GM18873 (cell line): Measurements from ENCODE around the gene TMEM106C.
"Not testable (repeated sequence)": the region's sequence is repeated elsewhere in the genome, so short reads cannot be mapped to it uniquely, and the experiment has no call there.

Source experiments
- ATAC-seq: cut with Tn5 transposase; IDR thresholded peaks from one replicate; pipeline ENCODE4 v1.9.1; 2021; ENCODE audit warnings: mild to moderate bottlenecking, moderate library complexity, moderate number of reproducible peaks; ENCODE audit not compliant: unreplicated experiment, low FRiP score

Gene TMEM106C

GRCh38 chr12:47947341-47947740, 16.1 kb upstream of the TMEM106C start:
- no peak for ATAC-seq

- no peak for ATAC-seq
Measured at GRCh38 chr12:47949441-47950341, 13.7 kb upstream of the TMEM106C start.

GRCh38 chr12:47950856-47951468, 12.4 kb upstream of the TMEM106C start:
- ATAC-seq, result no peak

GRCh38 chr12:47954058-47954457, 9.3 kb upstream of the TMEM106C start:
- ATAC-seq, result no peak

- no peak for ATAC-seq
Measured at GRCh38 chr12:47954467-47955045, 8.8 kb upstream of the TMEM106C start.

GRCh38 chr12:47955059-47955458, 8.3 kb upstream of the TMEM106C start:
- ATAC-seq, result no peak

GRCh38 chr12:47957671-47958070, 5.7 kb upstream of the TMEM106C start:
- not testable (repeated sequence) for ATAC-seq

GRCh38 chr12:47962198-47962597, 1.2 kb upstream of the TMEM106C start:
- no peak for ATAC-seq

- no peak for ATAC-seq
Measured at GRCh38 chr12:47964106-47964728, 821 bp downstream of the TMEM106C start.

GRCh38 chr12:47965581-47965980, 2.2 kb downstream of the TMEM106C start:
- no peak for ATAC-seq

- ATAC-seq, result no peak
Measured at GRCh38 chr12:47967461-47968321, 4.3 kb downstream of the TMEM106C start.

- ATAC-seq, result no peak
Measured at GRCh38 chr12:47969845-47970244, 6.4 kb downstream of the TMEM106C start.

GRCh38 chr12:47970843-47971242, 7.4 kb downstream of the TMEM106C start:
- ATAC-seq, result no peak

- ATAC-seq, result no peak
Measured at GRCh38 chr12:47972895-47973294, 9.5 kb downstream of the TMEM106C start.

- ATAC-seq, result no peak
Measured at GRCh38 chr12:47973870-47974269, 10.5 kb downstream of the TMEM106C start.

- ATAC-seq, result no peak
Measured at GRCh38 chr12:47975036-47975620, 11.7 kb downstream of the TMEM106C start.

GRCh38 chr12:47975816-47976215, 12.4 kb downstream of the TMEM106C start:
- no peak for ATAC-seq

GRCh38 chr12:47977046-47977771, 13.8 kb downstream of the TMEM106C start:
- ATAC-seq, result no peak
